ENCODE measurements around the gene FGF14.
"Not testable (repeated sequence)": the region's sequence is repeated elsewhere in the genome, so short reads cannot be mapped to it uniquely, and the experiment has no call there.

Gene FGF14

DNA sequence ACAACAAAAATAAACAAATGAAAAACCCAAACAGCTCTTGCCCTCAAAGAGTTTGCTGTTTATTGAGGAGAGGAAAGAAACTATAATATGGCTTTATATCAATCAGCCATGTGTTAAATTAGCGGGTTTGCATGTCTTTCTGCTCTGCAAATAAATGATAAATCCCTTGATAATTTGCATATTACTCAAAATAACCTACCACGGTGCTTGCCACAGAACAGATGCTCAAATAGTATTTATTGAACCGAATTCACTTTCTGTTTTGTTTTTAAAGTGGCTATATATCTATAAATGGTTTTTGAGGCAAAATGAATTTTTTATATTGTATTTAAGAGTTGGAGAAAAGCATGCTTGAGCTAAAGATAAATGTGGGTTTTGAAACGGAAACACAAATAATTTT lies 521.3 kb downstream of the FGF14 start:
- DNase-seq (ENCODE audit: low read depth in 1 of 2, low spot score in 1 of 2): no peak

DNA sequence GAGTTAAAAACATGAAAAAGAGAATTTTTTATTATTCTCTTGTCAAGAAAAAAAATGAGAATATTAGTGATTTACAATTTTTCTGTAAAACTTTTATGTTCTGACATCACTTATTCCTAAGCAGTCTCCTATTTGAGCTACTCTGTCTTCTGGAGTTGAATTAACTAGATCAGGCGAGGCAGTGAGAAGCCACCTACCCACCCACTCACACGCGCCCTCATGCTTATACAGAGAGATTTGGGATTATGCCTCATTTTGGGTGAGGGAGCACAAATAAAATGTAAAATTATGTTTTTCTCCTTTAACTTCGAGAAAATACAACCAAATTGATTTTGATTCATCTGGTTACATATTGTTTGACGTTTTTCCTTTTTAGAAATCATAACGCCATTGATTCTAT lies 524.9 kb downstream of the FGF14 start:
- DNase-seq (ENCODE audit: low read depth in 1 of 2, low spot score in 1 of 2): no peak

- no peak for DNase-seq (ENCODE audit: low read depth in 1 of 2, low spot score in 1 of 2)
Observed at GRCh38 chr13:101875717-101876393, 526.0 kb downstream of the FGF14 start.

DNA sequence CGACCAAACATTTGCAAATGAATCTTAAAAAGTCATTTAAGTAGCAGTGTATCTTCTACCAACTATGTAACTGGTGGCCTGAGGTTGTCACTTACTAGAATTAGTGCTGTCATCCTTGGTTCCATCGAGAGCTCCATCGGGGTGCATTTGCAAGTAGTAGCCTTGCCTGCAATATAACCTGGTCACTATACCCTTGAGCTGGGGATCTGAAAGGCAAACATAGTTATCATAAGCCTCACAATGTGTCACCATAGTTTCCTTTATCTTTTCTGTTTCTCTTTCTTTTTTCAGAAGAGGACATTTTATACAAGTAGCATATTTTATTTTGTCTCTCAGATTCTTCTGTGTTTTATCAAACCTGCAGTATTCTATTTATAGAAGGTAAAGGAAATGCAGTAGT lies 526.8 kb downstream of the FGF14 start:
- no peak for DNase-seq (ENCODE audit: low read depth in 1 of 2, low spot score in 1 of 2)

DNA sequence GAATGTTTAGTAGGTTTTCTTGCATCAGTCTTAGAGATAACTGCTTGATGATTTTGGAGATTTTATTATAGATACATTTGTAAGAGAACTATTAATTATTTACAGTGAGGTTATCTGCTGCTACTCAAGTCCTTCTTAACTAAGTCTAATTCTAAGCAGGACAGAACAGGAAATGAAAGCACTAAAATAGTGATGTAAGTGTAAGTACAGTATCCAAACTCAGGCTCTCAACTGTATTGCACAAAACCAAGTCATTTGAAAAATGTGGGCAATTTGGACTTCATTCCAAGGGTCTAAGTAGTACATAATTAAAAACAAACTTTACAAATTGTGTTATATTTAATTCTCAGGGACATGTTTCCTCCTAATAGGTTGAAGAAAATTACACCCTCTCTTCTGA lies 532.3 kb downstream of the FGF14 start:
- DNase-seq (ENCODE audit: low read depth in 1 of 2, low spot score in 1 of 2): no peak

DNA sequence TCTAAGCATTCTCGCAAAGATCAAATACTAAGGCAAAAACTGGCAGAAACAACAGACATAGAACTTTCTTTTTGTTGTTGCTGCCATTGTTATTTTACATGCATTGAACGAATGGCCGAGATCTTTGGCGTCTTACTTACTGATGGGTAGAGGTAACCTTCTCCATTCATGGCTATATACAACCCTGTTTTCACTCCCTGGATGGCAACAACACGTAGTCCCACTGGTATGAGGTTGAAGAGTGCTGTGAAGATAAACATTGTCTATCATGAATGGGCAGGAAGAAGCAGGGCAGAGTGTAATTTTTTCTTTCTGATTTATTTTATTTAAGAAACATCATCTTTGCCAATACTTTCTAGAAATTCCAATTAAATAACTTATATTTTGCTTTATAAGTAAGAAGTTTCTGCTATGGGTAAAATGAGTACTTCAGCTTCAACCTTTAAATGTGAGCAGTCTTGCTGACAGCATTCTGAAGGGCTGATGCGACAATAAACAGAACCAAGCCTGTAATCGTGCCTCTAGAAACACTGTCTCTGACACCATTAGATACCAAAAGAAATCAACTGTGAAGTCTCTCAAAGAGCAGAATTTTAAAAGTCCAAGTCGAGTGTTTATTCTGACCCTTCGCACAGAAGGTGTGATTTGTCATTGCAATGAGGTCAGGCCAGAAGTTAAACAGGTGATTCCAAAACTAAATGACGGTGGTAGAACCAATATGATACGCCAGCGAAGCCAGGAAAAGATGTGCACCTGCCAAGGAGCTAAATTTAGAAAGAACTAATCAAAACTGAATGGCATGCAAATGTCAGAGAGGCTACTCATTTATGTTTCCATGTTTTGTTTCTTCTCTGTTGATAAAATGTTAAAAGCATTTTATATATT lies 533.0 kb downstream of the FGF14 start:
- no peak for DNase-seq (ENCODE audit: low read depth in 1 of 2, low spot score in 1 of 2)

DNA sequence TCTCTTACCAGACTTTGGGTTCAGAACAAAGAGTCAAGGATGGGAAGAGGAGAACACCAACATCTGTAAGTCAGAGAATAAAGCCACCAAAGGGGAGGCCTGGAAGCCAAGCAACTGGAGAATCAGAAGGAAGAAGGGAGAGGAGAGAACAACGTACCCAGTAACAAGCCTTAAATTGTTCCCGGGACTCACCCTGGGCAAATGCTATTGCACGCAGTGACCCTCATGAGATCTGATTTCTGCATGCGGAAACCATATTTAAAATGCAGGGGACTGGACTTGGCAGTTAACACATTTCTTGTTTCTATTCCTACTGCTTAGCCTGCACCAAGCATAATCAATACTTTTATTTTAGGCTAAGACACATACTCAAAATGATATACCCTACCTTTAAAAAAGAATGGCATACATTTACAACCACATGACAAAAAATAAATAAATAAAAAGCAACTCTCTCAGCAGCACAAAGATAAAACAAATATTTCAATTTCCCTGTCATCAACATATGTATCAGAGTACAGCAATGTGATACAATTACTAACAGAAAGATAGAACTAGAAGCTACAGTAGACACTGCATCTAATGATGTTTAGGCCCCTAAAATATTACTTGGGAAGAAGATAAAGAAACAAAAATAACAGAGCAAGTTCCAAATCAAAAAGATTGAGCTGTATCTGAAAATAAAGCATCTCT lies 534.8 kb downstream of the FGF14 start:
- no peak for DNase-seq (ENCODE audit: low read depth in 1 of 2, low spot score in 1 of 2)

DNA sequence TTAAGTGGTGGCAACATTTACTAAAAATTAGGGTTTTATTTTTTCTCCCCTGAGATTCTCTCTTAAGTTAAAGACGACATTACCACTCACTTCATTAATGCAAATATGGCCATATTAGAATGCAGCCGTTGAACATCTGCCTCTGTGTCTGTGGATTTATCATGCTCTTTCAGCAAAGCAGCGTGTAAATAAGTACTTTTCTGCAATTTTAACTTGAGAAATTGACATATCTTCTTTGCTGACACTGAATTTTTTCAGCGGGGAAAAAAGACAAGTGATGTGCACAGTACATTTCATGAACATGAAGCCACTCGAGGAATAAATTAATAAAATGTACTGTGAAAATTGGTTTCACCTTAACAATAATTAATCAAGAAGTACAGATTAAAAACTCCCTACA lies 543.0 kb downstream of the FGF14 start:
- DNase-seq (ENCODE audit: low read depth in 1 of 2, low spot score in 1 of 2): no peak

- no peak for DNase-seq (ENCODE audit: low read depth in 1 of 2, low spot score in 1 of 2)
Observed at GRCh38 chr13:101846701-101847100, 555.1 kb downstream of the FGF14 start.

GRCh38 chr13:101846249-101846648 lies 555.6 kb downstream of the FGF14 start:
- DNase-seq (ENCODE audit: low read depth in 1 of 2, low spot score in 1 of 2): no peak

GRCh38 chr13:101845245-101846020 lies 556.4 kb downstream of the FGF14 start:
- no peak for DNase-seq (ENCODE audit: low read depth in 1 of 2, low spot score in 1 of 2)

DNA sequence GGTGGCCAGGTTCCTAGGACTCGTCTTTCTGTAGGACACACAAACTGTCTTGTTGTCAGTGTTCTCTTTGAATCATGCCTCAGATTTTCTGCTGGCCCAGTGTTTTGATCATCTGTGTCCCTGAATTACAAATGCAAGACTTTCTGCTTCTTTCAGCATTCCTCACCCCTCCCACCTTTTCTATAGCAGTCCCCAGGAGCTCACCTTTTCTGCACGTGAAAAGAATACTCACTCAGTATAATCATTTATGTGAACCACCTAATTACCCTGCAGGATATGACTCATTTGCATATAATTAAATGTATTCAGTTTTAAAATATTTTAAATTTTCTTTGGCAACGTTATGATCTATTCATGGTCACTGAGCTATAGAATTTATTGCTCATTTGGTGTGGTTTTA lies 560.1 kb downstream of the FGF14 start:
- no peak for DNase-seq (ENCODE audit: low read depth in 1 of 2, low spot score in 1 of 2)

- no peak for DNase-seq (ENCODE audit: low read depth in 1 of 2, low spot score in 1 of 2)
Observed at GRCh38 chr13:101838323-101838722, 563.5 kb downstream of the FGF14 start.

- DNase-seq (ENCODE audit: low read depth in 1 of 2, low spot score in 1 of 2): not testable (repeated sequence)
Observed at GRCh38 chr13:101837778-101838177, 564.1 kb downstream of the FGF14 start.

DNA sequence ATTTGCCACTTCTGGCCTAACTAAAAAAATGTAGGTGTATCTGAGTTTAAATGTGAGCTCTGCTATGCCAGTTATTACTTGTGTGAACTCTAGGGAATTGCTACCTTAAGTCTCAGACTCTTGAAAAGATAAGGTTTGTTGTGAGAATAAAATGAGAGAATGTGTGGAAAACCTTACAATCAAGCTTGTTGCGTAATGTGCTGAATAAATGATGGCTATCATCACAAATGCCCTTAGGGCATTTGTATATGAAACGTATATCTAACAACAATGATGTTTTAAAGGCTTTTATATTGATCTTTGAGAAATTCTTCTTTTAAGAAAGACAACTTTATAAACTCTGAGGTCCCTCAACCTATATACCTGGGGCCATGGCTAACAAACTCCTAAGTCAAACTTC lies 564.6 kb downstream of the FGF14 start:
- no peak for DNase-seq (ENCODE audit: low read depth in 1 of 2, low spot score in 1 of 2)

GRCh38 chr13:101835920-101836319 lies 565.9 kb downstream of the FGF14 start:
- no peak for DNase-seq (ENCODE audit: low read depth in 1 of 2, low spot score in 1 of 2)

DNA sequence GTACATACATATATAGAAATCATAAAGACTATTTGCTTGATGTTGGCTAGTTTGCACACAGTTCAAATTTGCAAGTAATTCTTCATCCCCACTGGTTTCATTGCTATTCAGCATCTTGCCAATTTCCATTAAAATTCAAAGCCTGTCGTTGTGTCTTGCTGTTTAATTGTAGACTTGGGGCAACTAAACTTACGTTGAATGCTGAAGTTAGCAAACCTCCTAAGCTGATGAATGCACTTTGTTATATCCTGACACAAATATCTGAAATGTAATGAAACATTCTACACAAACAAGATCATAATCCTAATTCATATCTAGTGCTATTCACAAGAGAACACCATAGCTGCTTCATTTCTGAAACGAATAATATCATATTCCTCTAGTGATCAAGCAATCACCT lies 568.2 kb downstream of the FGF14 start:
- DNase-seq (ENCODE audit: low read depth in 1 of 2, low spot score in 1 of 2): no peak

- no peak for DNase-seq (ENCODE audit: low read depth in 1 of 2, low spot score in 1 of 2)
Observed at GRCh38 chr13:101830035-101830434, 571.8 kb downstream of the FGF14 start.

DNA sequence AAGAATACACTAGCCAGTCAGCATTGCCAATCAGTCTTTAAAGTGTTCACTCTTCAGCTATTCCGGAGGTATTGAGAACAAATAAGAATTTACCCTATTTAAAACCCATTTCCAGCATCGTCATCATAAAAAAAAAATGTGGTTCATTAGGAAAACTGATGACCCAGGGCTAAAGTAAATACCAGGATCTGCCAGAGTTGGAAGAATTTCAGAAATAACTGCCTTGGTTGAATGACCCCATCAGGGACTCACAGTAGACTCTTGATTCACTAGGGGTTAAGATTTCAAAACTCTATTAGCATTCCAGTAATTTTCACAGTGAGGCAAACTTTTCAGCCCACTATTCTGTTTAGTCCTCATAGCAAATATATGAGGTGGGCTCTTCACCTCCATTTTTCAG lies 572.4 kb downstream of the FGF14 start:
- no peak for DNase-seq (ENCODE audit: low read depth in 1 of 2, low spot score in 1 of 2)

- DNase-seq (ENCODE audit: low read depth in 1 of 2, low spot score in 1 of 2): no peak
Observed at GRCh38 chr13:101828119-101828518, 573.7 kb downstream of the FGF14 start.

DNA sequence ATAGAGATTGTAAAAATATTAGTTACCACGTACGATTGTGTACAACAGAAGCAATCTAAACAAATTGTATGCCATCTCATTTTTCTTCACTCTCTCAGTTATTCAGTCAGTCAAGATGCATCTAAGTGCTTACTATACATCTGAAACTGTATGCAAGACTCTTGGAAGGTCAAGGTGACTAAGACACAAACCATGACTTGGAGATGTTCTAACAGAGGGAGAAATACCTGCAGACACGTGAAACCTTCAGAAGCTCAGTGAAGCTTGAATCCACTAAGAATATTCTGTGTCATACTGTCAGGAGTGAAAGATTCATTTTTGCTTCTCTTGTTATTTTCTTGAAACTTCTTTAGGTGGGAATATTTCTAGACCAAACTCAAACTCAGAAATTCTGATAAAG lies 584.0 kb downstream of the FGF14 start:
- DNase-seq (ENCODE audit: low read depth in 1 of 2, low spot score in 1 of 2): no peak

All from activated T-helper 1 cell treated with anti-CD3 and anti-CD28 coated beads, Interleukin-2, amount 50 U/mL, for 16 hours (primary cell).